HepG2 (cell line): Measurements from ENCODE around the gene NEDD4. TPM values are rescaled to one million over a fixed set of nuclear protein-coding genes. Genes with fewer than 3 reads are reported as not detected.

Experiments
- ATAC-seq: fragments of 200-7000 bp; cut with Tn5 transposase; 3 replicates; pipeline ENCODE4 v1.9.1; 2020; ENCODE audit warnings: mild to moderate bottlenecking, moderate library complexity
- BruUV-seq: library from RNA; stranded (reverse); fragments of 400-500 nt; replicated peaks from 2 replicates; lab custom pipeline; 2021; lab: Mats Ljungman, UMichigan
- CTCF ChIA-PET: fragments of 300-600 bp; formaldehyde crosslinking; extraction: SDS; loops from one replicate; lab custom pipeline; 2021; ENCODE audit warnings: low total read pairs, inconsistent platforms, low intra/inter-chr PET ratio; lab: Yijun Ruan, JAX
- POLR2A ChIA-PET: fragments of 350-600 bp; sonication (Branson Sonifier 250); formaldehyde crosslinking; loops from one replicate; lab custom pipeline; 2020; ENCODE audit warnings: antibody characterized with exemption, inconsistent platforms; lab: Yijun Ruan, JAX
- DNase-seq: peaks from one replicate; pipeline ENCODE4 v3.0.0-alpha.2; 2015; ENCODE audit warnings: low spot score
- FAIRE-seq: peaks from 3 replicates; lab custom pipeline; 2011; peaks lifted over from hg19 to GRCh38; lab: Jason Lieb, UNC
- H2AFZ ChIP-seq: one replicate; pipeline ENCODE4 v1.6.1; 2011; ENCODE audit warnings: low read length, inconsistent platforms
- H3K27ac ChIP-seq: fragments of 300-600 bp; 3 replicates; pipeline ENCODE4 v1.8.0; 2011; ENCODE audit warnings: mixed run types, mild to moderate bottlenecking, mixed read lengths, low read length, inconsistent platforms; ENCODE audit not compliant: insufficient read depth; ENCODE audit errors: extremely low read length
- H3K27me3 ChIP-seq, 2 experiments: fragments of 200-600 bp in 1 of 2; 2 replicates in 1 of 2; 3 replicates in 1 of 2; pipeline versions ENCODE4 v1.6.0 to v1.8.0; 2011; ENCODE audit warnings: low read length in 2 of 2, mild to moderate bottlenecking in 2 of 2, moderate library complexity in 2 of 2, inconsistent platforms in 1 of 2; ENCODE audit not compliant: insufficient read depth in 2 of 2, control insufficient read depth in 1 of 2
- H3K36me3 ChIP-seq, 2 experiments: fragments of 200-600 bp in 1 of 2; replicated peaks in 1 of 2; 2 replicates in 1 of 2; 3 replicates in 1 of 2; pipeline versions ENCODE4 v1.5.1 to v1.8.0; 2011; ENCODE audit warnings: low read length in 2 of 2, inconsistent platforms in 1 of 2; ENCODE audit not compliant: insufficient read depth in 2 of 2, control insufficient read depth in 1 of 2
- H3K4me1 ChIP-seq: 2 replicates; pipeline ENCODE4 v1.5.1; 2012; ENCODE audit warnings: low read length, inconsistent platforms; ENCODE audit not compliant: insufficient read depth
- H3K4me2 ChIP-seq: 2 replicates; pipeline ENCODE4 v1.6.0; 2011; ENCODE audit warnings: low read depth, low read length, inconsistent platforms
- H3K4me3 ChIP-seq, 3 experiments: fragments of 200-600 bp in 1 of 3; sonication (generic), shearing (Covaris generic) in 1 of 3; replicated peaks in 1 of 3; 2 replicates each; pipeline ENCODE4 v1.5.1; 2011 to 2016; ENCODE audit warnings: low read length in 3 of 3, inconsistent platforms in 2 of 3, low read depth in 2 of 3, mild to moderate bottlenecking in 2 of 3, control low read depth in 1 of 3, mixed read lengths in 1 of 3; ENCODE audit not compliant: insufficient read depth in 1 of 3
- H3K79me2 ChIP-seq: one replicate; pipeline ENCODE4 v1.6.1; 2011; ENCODE audit warnings: low read length, inconsistent platforms; ENCODE audit not compliant: insufficient read depth
- H3K9ac ChIP-seq: 2 replicates; pipeline ENCODE4 v1.6.0; 2011; ENCODE audit warnings: mild to moderate bottlenecking, low read depth, low read length, inconsistent platforms; ENCODE audit not compliant: insufficient read depth
- H3K9me3 ChIP-seq: 2 replicates; pipeline ENCODE4 v1.5.1; 2012; ENCODE audit warnings: mild to moderate bottlenecking, low read length
- H4K20me1 ChIP-seq: 2 replicates; pipeline ENCODE4 v1.6.0; 2011; ENCODE audit warnings: inconsistent platforms, mild to moderate bottlenecking, low read length, moderate library complexity; ENCODE audit not compliant: insufficient read depth
- FOSL2 ChIP-seq: sonication (generic); formaldehyde crosslinking; IDR thresholded peaks from 2 replicates; pipeline ENCODE4 v1.4.0; 2020; ENCODE audit warnings: missing genetic modification reagents
- FUBP1 ChIP-seq: sonication (generic); formaldehyde crosslinking; IDR thresholded peaks from 2 replicates; pipeline ENCODE4 v1.5.1; 2020; ENCODE audit warnings: missing genetic modification reagents, mild to moderate bottlenecking, borderline replicate concordance
- HOXD1 ChIP-seq: sonication (generic); formaldehyde crosslinking; IDR thresholded peaks from 2 replicates; pipeline ENCODE4 v1.5.0; 2020; ENCODE audit warnings: missing genetic modification reagents
- KLF11 ChIP-seq: IDR thresholded peaks from 2 replicates; pipeline ENCODE4 v1.6.1; 2016; ENCODE audit warnings: missing compliant biosample characterization
- LRRFIP1 ChIP-seq: sonication (generic); formaldehyde crosslinking; conservative IDR thresholded peaks from 2 replicates; pipeline ENCODE4 v1.4.0; 2020; ENCODE audit warnings: missing genetic modification reagents
- MZF1 ChIP-seq: sonication (generic); formaldehyde crosslinking; IDR thresholded peaks from 2 replicates; pipeline ENCODE4 v1.8.1; 2023; ENCODE audit warnings: mild to moderate bottlenecking, missing genetic modification reagents, borderline replicate concordance
- YY1 ChIP-seq: IDR thresholded peaks from 2 replicates; pipeline ENCODE4 v1.6.1; 2011; ENCODE audit warnings: low read length, low read depth, moderate library complexity, mild to moderate bottlenecking; ENCODE audit not compliant: insufficient read depth, insufficient replicate concordance
- ZNF160 ChIP-seq: sonication (generic); formaldehyde crosslinking; IDR thresholded peaks from 2 replicates; pipeline ENCODE4 v1.8.0; 2022; ENCODE audit warnings: mild to moderate bottlenecking, inconsistent platforms, missing genetic modification reagents
- ZNF256 ChIP-seq: sonication (generic); formaldehyde crosslinking; conservative IDR thresholded peaks from 2 replicates; pipeline ENCODE4 v1.4.0; 2020; ENCODE audit warnings: missing genetic modification reagents
- ZNF781 ChIP-seq: sonication (generic); formaldehyde crosslinking; IDR thresholded peaks from 2 replicates; pipeline ENCODE4 v1.5.1; 2020; ENCODE audit warnings: borderline replicate concordance, mild to moderate bottlenecking, missing genetic modification reagents; ENCODE audit errors: not compliant biosample characterization
- WGBS: methylation state at CpG from one replicate; pipeline ENCODE4 v1.1.6; 2017; ENCODE audit warnings: low lambda C conversion rate; 5-methylcytosine and 5-hydroxymethylcytosine counted together
- in situ Hi-C: cut with HindIII; loops from 2 replicates; pipeline ENCODE4 v1.10.0; 2017; ENCODE audit warnings: low pct_unique_long_range_greater_than_20kb; ENCODE audit not compliant: extremely low pct_ligation_motif_present
- intact Hi-C: fragments of 100-400 bp; cut with micrococcal nuclease; formaldehyde crosslinking; loops from one replicate; pipeline ENCODE4 v1.10.0; 2022; ENCODE audit not compliant: unreplicated experiment
- polyA plus RNA-seq, 8 experiments: library from polyadenylated mRNA; depleted of rRNA in 3 of 8; stranded (reverse) in 7 of 8; unstranded in 1 of 8; fragments of >200 nt; fragmentation: Illumina TruSeq in 4 of 8; extraction: Trizol in 4 of 8; gene quantifications; 2 replicates each; pipeline versions ENCODE4 v1.2.1 to v1.2.3, GENCODE V29; 2011 to 2016; ENCODE audit warnings: low read depth in 4 of 8, missing spikeins in 1 of 8, mixed read lengths in 1 of 8; ENCODE audit not compliant: insufficient read depth in 1 of 8
- total RNA-seq, 5 experiments: library from RNA; depleted of rRNA; stranded (reverse); fragments of >200 nt; fragmentation: Illumina TruSeq; extraction: Trizol; gene quantifications; 2 replicates each; pipeline ENCODE4 v1.2.3, GENCODE V29; 2016; ENCODE audit warnings: low read depth in 1 of 5
- TF ChIP-seq, protein P1 (sequence below): sonication (generic); formaldehyde crosslinking; IDR thresholded peaks from 2 replicates; pipeline ENCODE4 v1.4.0; 2020; ENCODE audit warnings: missing genetic modification reagents
- TF ChIP-seq, protein P2 (sequence below): sonication (generic); formaldehyde crosslinking; conservative IDR thresholded peaks from 2 replicates; pipeline ENCODE4 v1.8.0; 2022; ENCODE audit warnings: low read depth, missing genetic modification reagents

Gene NEDD4
- total and polyA plus RNA-seq, 2 of the 13 experiments (the other 11 are each of a cell fraction or from before 2014, with no cell fraction given), result 10.4 to 13.0 TPM

- TF ChIP-seq, protein P1, sequence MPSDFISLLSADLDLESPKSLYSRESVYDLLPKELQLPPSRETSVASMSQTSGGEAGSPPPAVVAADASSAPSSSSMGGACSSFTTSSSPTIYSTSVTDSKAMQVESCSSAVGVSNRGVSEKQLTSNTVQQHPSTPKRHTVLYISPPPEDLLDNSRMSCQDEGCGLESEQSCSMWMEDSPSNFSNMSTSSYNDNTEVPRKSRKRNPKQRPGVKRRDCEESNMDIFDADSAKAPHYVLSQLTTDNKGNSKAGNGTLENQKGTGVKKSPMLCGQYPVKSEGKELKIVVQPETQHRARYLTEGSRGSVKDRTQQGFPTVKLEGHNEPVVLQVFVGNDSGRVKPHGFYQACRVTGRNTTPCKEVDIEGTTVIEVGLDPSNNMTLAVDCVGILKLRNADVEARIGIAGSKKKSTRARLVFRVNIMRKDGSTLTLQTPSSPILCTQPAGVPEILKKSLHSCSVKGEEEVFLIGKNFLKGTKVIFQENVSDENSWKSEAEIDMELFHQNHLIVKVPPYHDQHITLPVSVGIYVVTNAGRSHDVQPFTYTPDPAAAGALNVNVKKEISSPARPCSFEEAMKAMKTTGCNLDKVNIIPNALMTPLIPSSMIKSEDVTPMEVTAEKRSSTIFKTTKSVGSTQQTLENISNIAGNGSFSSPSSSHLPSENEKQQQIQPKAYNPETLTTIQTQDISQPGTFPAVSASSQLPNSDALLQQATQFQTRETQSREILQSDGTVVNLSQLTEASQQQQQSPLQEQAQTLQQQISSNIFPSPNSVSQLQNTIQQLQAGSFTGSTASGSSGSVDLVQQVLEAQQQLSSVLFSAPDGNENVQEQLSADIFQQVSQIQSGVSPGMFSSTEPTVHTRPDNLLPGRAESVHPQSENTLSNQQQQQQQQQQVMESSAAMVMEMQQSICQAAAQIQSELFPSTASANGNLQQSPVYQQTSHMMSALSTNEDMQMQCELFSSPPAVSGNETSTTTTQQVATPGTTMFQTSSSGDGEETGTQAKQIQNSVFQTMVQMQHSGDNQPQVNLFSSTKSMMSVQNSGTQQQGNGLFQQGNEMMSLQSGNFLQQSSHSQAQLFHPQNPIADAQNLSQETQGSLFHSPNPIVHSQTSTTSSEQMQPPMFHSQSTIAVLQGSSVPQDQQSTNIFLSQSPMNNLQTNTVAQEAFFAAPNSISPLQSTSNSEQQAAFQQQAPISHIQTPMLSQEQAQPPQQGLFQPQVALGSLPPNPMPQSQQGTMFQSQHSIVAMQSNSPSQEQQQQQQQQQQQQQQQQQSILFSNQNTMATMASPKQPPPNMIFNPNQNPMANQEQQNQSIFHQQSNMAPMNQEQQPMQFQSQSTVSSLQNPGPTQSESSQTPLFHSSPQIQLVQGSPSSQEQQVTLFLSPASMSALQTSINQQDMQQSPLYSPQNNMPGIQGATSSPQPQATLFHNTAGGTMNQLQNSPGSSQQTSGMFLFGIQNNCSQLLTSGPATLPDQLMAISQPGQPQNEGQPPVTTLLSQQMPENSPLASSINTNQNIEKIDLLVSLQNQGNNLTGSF (CRISPR knock-in tag), result no peak
- TF ChIP-seq KLF11 (CRISPR knock-in tag), result no peak
These were observed 133.7 kb downstream of the NEDD4 start (continued) for GRCh38 chr15:55859681-55860080.

GRCh38 chr15:55858661-55859060 lies 134.8 kb downstream of the NEDD4 start:
- Histone ChIP-seq H3K4me3 (no peak overlapping the region), H3K36me3 (peaks cover 3 to 38% of the 10 kb centered on the region in 2 experiments; a peak in 4 of 5 replicates), H3K4me2 (no peak overlapping the region), H3K9me3 (no peaks in the 10 kb centered on the region), H3K79me2 (no peaks in the 10 kb centered on the region), H2AFZ (no peak overlapping the region), H3K27me3 (no peaks in the 10 kb centered on the region), H3K9ac (no peak overlapping the region), H4K20me1 (no peaks in the 10 kb centered on the region), H3K4me1 (no peaks in the 10 kb centered on the region), H3K27ac (no peak overlapping the region)
- ATAC-seq (no peak), FAIRE-seq (no peak), DNase-seq (no peak)
- WGBS, result over 99% methylated on average over 4 of the region's 4 CpGs
- intact Hi-C loops, result no loop called here
- CTCF ChIA-PET, result no interaction called here
- POLR2A ChIA-PET, result no interaction called here
- BruUV-seq, result no TSS peak
- in situ Hi-C loops, result no loop called here
- TF ChIP-seq FUBP1 (CRISPR knock-in tag), result no peak
- no peak for TF ChIP-seq ZNF160 (CRISPR knock-in tag)
- TF ChIP-seq ZNF256 (CRISPR knock-in tag), result no peak
- no peak for TF ChIP-seq YY1
- no peak for TF ChIP-seq ZNF781
- TF ChIP-seq, protein P2, sequence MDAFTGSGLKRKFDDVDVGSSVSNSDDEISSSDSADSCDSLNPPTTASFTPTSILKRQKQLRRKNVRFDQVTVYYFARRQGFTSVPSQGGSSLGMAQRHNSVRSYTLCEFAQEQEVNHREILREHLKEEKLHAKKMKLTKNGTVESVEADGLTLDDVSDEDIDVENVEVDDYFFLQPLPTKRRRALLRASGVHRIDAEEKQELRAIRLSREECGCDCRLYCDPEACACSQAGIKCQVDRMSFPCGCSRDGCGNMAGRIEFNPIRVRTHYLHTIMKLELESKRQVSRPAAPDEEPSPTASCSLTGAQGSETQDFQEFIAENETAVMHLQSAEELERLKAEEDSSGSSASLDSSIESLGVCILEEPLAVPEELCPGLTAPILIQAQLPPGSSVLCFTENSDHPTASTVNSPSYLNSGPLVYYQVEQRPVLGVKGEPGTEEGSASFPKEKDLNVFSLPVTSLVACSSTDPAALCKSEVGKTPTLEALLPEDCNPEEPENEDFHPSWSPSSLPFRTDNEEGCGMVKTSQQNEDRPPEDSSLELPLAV (CRISPR knock-in tag), result no peak
- TF ChIP-seq HOXD1 (CRISPR knock-in tag), result no peak
- TF ChIP-seq LRRFIP1 (CRISPR knock-in tag), result no peak
- TF ChIP-seq MZF1 (CRISPR knock-in tag), result no peak
- TF ChIP-seq FOSL2 (CRISPR knock-in tag), result no peak
